GM19397 (cell line): ENCODE measurements around the gene ZNF474.

Experiments
- ATAC-seq: cut with Tn5 transposase; IDR thresholded peaks from one replicate; pipeline ENCODE4 v1.9.1; 2021; ENCODE audit warnings: mild to moderate bottlenecking, moderate library complexity; ENCODE audit not compliant: unreplicated experiment

Gene ZNF474

DNA sequence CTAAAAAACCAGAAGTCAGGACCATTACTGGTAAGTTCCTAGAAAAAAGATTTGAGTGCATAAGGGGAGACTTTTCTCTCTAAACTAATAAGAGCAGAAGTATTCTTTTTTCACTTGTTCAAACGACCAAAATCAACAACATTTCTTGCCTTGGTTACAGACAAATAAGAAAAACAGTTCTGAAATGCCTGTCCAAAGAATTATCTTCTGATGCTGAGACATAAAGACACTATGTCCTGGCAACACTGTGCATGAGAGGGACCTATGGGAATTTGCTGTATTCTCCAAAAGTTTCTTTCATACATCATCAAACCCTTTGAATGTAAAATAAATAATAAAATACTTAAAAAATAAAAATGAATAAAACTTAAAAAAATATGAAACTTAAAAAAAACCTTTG, 50.4 kb downstream of the ZNF474 start:
- ATAC-seq: no peak

DNA sequence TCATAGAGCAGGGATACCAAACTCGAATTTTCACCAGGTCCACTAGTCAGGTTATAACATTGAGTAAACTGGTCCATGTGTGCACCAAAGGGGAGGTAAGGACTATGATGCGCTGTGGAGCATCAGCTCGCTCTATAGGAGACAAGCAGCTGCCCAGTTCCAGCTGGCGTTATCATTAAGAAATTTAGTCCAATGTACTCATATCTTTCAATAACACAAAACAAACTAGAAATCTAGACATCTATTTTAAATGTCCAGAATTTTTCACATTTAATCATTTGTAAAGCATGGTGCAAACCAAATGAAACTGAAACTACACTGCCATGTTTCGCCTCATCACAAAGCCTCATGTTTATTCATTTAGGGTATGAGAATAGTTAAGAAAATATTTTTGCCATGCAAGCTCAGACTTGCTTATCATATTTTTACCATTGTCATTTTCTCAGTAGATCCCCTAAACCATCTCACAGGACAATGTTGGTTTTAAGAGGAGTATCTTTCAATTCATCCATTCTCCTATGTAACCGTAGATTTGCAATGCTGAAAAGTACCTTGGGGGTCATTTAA, 50.9 kb downstream of the ZNF474 start:
- ATAC-seq: no peak

DNA sequence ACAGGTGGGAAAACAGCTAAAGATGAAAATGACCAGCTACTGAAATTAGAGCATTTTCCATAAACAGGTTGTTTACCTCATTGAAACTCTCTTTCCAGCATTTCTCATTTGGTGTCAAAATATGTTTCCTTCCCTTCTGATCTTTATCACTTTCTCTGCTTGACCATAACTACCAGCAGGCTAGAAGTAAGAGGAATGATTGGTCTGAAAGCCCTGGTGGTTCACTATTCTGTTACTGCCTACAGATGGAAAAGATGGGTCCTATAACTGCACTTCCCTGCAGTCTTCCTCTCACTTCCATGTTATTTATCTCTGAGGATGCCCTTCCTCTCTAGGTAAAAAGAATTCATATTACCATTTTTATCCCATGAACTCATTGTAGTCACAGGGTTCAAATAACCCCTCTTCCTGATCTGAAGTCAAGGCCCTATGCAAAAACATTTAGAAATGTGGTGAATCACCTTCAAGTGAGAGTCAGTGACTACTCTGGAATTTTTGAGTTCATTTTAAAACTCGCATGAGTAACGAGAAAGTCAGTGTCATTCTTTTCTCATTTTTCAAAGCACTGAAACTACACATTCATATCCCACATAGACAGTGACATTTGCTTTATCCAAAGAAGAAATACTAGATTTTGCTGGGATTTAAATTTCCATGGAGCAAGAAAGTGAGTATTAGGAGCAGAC, 51.7 kb downstream of the ZNF474 start:
- ATAC-seq: no peak

DNA sequence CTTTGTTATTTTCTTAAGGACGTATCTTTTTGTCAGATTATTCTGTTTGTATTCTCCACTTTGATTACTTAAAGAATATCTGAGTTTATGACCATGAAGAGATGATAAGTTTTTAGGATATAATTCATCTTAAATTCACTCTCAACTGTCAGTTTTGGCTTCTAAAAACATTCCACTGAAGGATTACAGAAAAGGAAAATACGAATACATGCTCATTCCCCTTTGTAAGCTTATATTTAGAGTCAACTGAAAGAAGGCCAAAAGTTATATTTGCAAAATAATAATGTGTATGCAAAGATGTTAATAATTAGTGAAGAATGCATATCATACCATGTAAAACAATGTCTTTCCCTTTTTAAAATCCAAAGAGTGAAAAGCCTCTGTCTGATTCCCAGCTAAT, 52.5 kb downstream of the ZNF474 start:
- ATAC-seq: no peak

DNA sequence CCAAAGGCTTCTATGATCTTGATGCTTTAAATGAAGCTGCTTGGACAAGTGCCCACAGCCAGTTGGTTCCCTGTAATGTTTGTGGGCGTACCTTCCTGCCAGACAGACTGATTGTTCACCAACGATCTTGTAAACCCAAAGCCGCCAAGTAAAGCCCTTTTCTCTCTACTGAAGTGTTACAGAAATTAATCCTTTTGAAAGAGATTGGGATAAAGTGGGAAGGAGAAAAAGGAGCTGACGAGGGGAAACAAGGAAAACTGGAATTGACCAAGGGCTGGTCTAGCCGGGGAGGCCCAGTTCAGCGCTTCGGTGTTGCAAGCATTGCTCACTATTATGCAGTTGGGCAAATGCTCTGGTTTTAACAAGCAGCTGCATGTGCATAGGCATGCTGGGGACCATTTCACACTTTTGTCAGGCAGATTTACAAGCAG, 53.2 kb downstream of the ZNF474 start:
- ATAC-seq: no peak

DNA sequence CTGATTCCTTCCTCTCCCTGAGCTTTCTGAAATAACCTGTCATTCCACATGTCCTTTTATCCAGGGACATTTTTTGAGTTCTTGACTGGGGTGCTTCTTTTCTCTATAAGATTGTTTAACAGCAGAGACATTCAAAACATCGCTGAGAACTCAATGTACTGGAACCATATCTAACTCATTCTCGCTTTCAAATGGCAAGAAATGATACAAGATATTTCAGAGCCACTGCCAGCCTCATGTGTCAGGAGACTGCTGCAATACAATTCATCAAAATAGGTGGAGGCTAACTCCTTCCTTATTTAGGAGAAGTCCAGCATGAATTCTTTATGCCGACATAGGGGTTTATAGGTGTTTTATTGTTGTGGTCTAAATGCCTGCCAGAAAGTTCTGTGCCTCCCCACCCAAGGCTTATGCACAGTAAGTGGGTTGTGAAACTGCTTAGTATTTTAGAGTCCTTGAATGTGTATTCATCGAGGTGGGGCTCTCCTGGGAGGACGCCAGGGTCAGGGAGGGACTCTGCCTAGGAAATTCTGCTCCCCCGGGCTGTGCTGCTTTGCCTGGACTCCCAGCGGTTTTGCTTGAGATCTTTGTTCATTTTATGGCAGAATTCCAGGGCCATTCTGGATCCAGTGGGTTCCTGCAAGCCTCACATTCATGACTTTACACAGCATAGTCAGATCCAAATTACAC, 53.9 kb downstream of the ZNF474 start:
- ATAC-seq: no peak

DNA sequence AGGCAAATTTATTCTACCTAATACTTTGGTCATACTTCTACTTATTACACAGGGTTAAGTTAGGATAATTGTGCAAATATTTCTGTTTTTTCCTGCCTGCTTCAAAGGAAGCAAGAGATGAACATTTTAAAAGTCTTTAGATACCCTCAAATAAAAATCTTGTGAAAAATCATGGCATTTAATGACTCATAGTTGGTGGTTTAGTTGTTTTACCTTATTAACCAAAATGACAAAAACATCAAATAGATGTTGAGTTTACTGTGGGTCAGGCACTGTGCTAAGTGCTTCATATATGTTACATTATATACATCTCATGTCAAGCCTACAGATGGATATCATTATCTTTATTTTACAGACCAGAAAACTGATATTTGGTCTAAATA, 54.4 kb downstream of the ZNF474 start:
- ATAC-seq: no peak

DNA sequence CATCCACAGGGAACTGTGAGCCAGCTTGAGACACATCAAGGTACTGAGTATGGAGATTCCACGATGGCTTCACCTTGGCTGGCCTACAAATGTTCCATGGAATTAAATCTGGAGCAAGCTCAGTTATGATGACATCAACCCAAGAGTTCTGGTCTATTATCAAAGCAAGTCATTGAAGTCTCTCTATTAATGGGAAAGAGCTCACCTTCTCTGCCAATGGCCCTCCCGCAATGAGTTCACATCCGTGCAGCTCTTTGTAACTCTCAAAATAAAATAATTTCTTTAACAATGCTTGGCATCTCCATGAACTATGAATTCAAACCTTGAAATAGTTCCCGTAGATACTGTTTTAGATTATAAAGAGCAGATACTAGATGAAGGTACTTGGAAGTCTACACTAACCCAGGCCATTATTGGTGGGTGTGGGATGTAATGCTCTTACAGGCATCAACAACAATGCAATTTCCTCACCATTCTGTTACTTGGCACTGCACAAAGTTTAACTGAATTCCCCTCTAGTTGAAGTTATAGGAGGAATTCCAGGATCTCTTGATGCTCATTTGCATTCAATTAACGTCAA, 55.4 kb downstream of the ZNF474 start:
- no peak for ATAC-seq

DNA sequence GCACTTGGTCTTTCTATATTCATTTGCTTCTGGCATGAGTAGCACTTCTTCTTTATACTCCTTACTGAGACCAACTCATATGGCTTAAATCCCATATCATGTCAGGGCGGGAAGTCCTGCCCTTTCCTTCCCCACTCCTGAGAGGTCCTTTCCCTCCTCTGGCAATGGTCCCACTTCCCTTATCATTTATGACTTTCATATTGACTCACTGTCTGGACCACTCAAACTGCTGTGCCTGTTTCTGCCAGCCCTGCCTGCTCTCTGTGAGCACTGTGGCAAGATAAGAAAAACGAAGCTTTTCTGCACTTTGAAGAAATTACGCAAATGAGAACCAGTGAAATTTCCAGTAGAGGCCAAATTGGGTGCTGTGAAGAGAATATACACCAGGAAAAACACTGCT, 58.1 kb downstream of the ZNF474 start:
- no peak for ATAC-seq

DNA sequence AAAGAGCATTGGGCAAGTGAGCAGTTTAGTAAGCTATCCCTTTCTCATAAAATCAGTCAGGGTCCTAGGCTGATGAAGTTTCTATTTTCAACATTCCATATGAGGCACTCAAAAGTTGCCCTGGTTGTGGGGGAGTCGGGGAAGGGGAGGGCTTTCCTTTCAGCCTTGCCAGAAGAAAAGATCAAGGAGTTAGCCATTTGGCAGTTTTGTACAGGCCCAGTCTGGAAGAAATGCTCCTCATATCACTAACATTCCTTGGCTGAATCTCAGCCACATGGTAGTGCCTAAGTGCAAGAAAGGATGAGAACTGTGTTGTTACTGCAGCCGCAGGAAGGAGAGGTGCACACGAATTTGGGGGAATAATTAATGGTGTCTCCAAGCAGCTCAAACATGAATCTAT, 60.8 kb downstream of the ZNF474 start:
- no peak for ATAC-seq

DNA sequence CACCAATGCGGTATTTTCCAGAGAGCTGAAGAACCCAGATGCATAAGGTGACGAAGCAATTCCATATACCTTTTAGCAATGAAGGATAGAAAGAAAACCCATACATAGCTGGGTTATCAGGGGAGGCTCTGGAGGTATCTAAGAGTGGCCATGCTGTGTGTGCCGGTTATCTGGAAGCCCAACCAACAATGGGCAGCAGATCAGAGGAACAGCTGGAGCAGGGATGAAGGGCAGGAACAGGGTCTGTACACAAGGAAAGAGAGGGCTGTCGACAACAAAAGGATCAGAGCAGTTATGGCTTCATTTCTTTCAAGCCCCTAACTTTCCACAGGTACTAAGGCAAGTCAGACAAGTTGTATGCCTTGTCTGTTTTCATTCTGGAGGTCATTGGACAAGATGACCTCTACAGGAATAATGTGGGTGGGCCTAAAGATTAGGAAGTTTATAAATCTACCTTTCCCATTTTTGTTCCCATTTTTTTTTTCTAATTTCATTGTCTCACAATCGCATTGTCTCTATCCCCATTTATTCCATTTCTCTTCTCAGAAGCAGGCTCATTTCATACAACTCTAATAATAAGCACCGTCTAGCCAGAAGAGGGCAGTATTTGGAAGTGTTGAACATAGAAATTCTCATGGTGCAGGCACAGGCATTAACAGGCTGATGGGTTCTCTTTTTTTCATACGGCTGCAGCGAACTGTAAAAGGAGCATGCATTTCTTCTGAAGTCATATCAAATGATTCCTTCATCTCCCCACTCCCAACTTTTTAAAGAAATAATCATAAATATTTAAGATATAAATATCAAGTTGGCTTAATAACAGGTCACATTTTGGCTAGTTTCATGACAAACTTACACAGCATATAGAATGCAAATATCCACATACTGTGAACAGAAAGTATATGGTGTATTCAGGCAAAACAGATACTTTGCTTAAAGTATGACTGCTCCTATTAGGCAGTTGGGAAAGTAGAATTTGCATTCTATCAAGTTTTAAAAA, 63.5 kb downstream of the ZNF474 start:
- peak; percentile 74 for ATAC-seq

DNA sequence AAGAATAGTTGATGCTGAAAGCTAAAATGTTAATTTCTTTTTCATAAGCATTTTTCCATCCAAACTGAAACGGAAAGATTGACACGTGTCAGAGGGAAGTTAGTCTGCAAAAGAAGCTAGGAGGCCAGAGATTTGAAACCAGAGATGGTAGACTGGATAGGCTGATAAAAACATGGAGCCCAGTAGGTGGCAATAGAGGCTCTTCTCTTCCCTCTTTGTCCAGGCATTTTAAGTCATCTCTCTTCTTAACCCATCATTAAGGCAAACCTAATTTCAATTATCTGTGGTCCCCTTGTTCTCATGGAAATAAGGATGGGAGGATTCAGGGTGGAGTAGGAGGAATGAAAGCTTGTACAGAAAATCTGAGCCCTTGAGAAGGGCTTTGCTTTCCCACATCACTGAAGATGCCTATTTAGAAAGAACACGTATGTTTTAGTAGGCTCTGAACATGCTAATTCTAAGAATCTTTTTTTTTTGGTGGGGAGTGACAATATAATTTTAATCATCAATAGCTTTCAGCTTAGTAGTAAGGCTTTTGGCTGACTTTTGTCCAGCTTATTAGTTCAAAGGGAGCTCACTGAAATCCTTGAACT, 66.6 kb downstream of the ZNF474 start:
- ATAC-seq: no peak

DNA sequence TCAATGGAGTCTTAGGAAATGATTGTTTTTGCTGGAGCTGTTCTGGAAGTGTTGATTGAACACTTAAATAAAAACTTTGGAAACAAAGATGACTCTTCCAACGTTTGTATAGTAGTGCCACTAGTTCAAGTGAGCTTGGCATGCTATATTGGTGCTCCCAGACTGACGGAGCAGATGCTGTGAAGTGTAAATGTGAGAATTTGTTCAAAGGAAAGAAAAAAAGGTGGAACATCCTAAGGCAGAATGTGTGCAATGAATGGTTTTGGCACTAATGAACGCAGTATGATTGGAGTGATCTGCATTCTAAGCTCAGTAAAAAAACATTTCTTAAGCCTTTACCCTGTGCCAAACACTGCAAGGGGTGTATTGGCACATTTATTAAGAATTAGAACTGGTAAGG, 69.8 kb downstream of the ZNF474 start:
- no peak for ATAC-seq

DNA sequence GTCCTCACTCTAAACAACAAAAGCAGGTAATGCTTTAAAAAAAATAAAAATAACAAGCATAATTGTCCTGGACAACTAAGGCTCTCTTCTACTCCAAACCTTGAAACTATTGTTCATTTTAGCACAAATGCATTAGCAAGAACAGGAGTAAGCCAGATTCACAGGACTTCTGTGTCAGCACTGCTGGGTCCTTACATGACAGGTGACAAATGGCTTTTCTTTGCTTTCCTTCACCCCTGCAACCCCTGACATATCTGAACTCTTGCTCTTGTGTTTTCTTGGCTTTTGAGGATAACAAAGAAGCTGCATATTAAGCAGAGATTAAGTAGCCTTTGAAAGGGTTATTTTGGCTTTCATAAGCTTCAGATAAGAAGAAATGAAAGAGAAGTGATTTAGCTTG, 71.1 kb downstream of the ZNF474 start:
- ATAC-seq: no peak

DNA sequence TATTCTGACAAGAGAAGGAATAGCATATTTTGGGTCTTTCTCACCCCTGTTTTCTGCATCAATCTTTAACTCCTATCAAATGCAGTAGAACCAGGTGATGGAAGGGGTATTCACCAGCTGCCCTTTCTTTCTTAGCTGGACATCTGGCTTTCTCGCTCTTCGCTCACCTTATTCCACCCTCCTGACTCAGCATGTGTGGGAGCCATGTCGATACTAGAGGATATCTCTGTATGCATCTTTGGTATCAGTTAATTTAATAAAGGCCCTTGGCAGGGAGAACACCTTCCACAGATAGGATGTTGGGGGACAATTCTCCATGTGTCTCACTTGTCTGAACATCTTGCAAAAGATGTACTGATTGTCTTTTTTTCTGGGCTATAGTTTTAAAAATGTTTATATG, 71.5 kb downstream of the ZNF474 start:
- ATAC-seq: no peak

DNA sequence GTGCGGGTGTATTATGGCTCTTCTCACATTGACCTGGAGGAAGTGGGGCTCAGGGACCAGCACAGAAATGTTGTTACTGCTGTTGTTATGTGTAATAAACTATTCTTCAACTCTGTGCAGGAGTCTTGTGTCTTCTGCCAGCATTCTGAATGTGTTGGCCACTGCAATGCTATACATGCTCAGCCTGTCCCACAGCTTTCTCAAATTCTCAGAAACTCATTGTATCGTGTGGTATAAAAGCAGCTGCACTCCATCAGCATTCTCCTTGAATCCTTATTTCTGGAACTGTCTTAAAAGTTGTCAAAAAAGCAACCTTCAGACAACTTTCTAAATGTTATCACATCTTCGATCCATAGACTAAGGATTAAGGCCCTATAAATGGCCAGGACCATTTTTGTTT, 72.0 kb downstream of the ZNF474 start:
- ATAC-seq: no peak

DNA sequence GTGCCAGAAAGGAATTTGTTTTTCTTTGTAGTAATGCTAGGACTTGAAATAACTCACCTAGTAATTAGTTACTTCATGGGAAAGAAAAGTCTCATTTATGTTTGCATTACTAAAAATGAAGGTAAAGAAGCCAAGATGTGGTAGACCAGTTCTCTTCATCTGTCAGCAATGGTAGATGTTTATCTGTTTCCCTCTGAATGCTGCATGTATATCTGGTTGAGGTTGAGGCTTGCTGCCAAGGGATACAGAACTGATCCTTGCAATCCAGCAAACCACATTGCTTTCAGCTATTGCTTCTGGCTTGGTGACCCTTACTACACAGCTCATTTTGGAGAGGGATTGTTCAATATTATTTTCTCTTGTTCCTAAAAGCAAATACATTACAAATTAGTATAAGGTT, 73.6 kb downstream of the ZNF474 start:
- no peak for ATAC-seq
